Esophagus muscularis mucosa (tissue), 4 donors: ENCODE measurements around the gene DOCK2.

ENCODE experiments used
- EP300 ChIP-seq: sonication (generic); formaldehyde crosslinking; IDR thresholded peaks from one replicate; pipeline ENCODE4 v1.6.1; 2017; ENCODE audit warnings: antibody characterized with exemption
- POLR2A ChIP-seq: fragments of 450-650 bp; IDR thresholded peaks from one replicate; pipeline ENCODE4 v1.6.1; 2017; ENCODE audit warnings: antibody characterized with exemption, moderate library complexity, mild to moderate bottlenecking, low read depth
- POLR2AphosphoS5 ChIP-seq, 2 donors: sonication (generic); formaldehyde crosslinking; IDR thresholded peaks; one replicate each; pipeline ENCODE4 v1.6.1; 2017; ENCODE audit warnings: antibody characterized with exemption in 2 of 2
- TF ChIP-seq, protein P1 (sequence below), 3 experiments: fragments of 200-600 bp in 2 of 3; fragments of 450-650 bp in 1 of 3; sonication (generic) in 2 of 3; IDR thresholded peaks; one replicate each; pipeline ENCODE4 v1.5.1; 2017 to 2019; ENCODE audit warnings: antibody characterized with exemption in 3 of 3, mild to moderate bottlenecking in 2 of 3, moderate library complexity in 1 of 3

- TF ChIP-seq POLR2A: no peak
- TF ChIP-seq, protein P1, sequence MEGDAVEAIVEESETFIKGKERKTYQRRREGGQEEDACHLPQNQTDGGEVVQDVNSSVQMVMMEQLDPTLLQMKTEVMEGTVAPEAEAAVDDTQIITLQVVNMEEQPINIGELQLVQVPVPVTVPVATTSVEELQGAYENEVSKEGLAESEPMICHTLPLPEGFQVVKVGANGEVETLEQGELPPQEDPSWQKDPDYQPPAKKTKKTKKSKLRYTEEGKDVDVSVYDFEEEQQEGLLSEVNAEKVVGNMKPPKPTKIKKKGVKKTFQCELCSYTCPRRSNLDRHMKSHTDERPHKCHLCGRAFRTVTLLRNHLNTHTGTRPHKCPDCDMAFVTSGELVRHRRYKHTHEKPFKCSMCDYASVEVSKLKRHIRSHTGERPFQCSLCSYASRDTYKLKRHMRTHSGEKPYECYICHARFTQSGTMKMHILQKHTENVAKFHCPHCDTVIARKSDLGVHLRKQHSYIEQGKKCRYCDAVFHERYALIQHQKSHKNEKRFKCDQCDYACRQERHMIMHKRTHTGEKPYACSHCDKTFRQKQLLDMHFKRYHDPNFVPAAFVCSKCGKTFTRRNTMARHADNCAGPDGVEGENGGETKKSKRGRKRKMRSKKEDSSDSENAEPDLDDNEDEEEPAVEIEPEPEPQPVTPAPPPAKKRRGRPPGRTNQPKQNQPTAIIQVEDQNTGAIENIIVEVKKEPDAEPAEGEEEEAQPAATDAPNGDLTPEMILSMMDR (IDR thresholded peaks at IDR 0.05): no peak
- no peak for TF ChIP-seq POLR2AphosphoS5 (IDR thresholded peaks at IDR 0.05)
- no peak for TF ChIP-seq EP300
Measured at GRCh38 chr5:169758886-169759285, 121.8 kb downstream of the DOCK2 start.
